K562 (cell line): ENCODE results near the gene HRAS. TPM values are rescaled to one million over a fixed set of nuclear protein-coding genes. Genes with fewer than 3 reads are reported as not detected.

Experiments
- ARID4B ChIP-seq: sonication (generic); formaldehyde crosslinking; IDR thresholded peaks from 2 replicates; pipeline ENCODE4 v1.8.0; 2022; ENCODE audit warnings: mild to moderate bottlenecking, missing genetic modification reagents
- BCOR ChIP-seq: fragments of 450-650 bp; IDR thresholded peaks from 2 replicates; pipeline ENCODE4 v1.6.1; 2016
- CCNT2 ChIP-seq: IDR thresholded peaks from 2 replicates; pipeline ENCODE4 v1.6.1; 2011; ENCODE audit warnings: borderline replicate concordance, low read depth, mild to moderate bottlenecking, moderate library complexity, mixed read lengths, low read length; ENCODE audit not compliant: insufficient read length; ENCODE audit errors: extremely low read depth
- CHD7 ChIP-seq: fragments of 200-600 bp; sonication (generic); IDR thresholded peaks from one replicate; pipeline ENCODE4 v1.6.1; 2012; ENCODE audit warnings: mild to moderate bottlenecking, low read depth, low read length, inconsistent platforms
- RBFOX2 ChIP-seq: fragments of 200-400 bp; formaldehyde crosslinking; IDR thresholded peaks from 2 replicates; pipeline ENCODE4 v1.6.1; 2017; ENCODE audit warnings: low read depth, mild to moderate bottlenecking, low read length, moderate library complexity
- SMARCE1 ChIP-seq: fragments of 450-650 bp; IDR thresholded peaks from 2 replicates; pipeline ENCODE4 v1.7.1; 2016; ENCODE audit warnings: mild to moderate bottlenecking
- SPI1 ChIP-seq: IDR thresholded peaks from 2 replicates; pipeline ENCODE4 v1.6.1; 2011; ENCODE audit warnings: low read depth, low read length, control low read depth, borderline replicate concordance
- ZNF217 ChIP-seq: sonication (generic); formaldehyde crosslinking; IDR thresholded peaks from 2 replicates; pipeline ENCODE4 v1.8.0; 2022; ENCODE audit warnings: mild to moderate bottlenecking, missing genetic modification reagents
- polyA plus RNA-seq, 8 experiments: library from polyadenylated mRNA; depleted of rRNA in 4 of 8; stranded (reverse) in 5 of 8; unstranded in 3 of 8; fragments of >200 nt; fragmentation: Nextera tagmentation in 2 of 8; fragmentation: Illumina TruSeq in 1 of 8; extraction: Ambion mirVana in 2 of 8; extraction: Trizol in 1 of 8; gene quantifications; 2 replicates each; pipeline versions ENCODE4 v1.2.1 to v1.2.3, GENCODE V29; 2011 to 2014; ENCODE audit warnings: inconsistent platforms in 1 of 8, missing spikeins in 1 of 8
- total RNA-seq, 7 experiments: library from RNA; depleted of rRNA in 6 of 7; stranded (reverse); fragments of >200 nt in 6 of 7; fragmentation: Illumina TruSeq in 2 of 7; extraction: Trizol in 2 of 7; gene quantifications; 2 replicates each; pipeline versions ENCODE4 v1.2.1 to v1.2.3, GENCODE V29; 2011 to 2021; ENCODE audit warnings: low replicate concordance in 1 of 7

HRAS gene
- total and polyA plus RNA-seq, 9 of the 15 experiments (the other 6 are each of a cell fraction or from before 2014, with no cell fraction given): 2.8 to 73.5 (median 29.6) TPM

GRCh38 chr11:504053-504993, 31.1 kb downstream of the HRAS start (continued):
- TF ChIP-seq ARID4B (no peak; the same call in 1 of the 2 replicates), BCOR (no peak), ZNF217 (no peak), CCNT2 (peak; percentile 63), RBFOX2 (peak; percentile 83), CHD7 (no peak), SPI1 (no peak), SMARCE1 (no peak)
